ENCODE data around the gene DPYD.

The DPYD gene

DNA sequence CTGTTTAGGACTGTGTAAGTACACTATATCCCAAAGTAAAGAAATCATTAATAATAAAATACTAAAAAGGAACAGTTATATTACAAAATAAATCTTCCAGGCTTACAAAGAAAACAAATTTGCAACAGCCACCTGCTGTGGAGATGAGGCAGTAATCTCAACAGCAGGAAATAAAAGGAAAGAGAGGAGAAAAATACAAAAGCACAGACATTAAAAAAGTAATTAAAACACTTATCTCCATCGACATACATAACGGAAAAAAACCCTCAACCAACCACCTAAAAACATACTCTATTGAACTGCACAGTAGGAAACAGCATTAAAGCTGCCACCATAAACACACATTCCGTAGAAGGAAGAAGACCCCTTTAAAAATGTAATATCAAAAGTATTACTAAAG lies 317.6 kb downstream of the DPYD start:
- no peak for DNase-seq

DNA sequence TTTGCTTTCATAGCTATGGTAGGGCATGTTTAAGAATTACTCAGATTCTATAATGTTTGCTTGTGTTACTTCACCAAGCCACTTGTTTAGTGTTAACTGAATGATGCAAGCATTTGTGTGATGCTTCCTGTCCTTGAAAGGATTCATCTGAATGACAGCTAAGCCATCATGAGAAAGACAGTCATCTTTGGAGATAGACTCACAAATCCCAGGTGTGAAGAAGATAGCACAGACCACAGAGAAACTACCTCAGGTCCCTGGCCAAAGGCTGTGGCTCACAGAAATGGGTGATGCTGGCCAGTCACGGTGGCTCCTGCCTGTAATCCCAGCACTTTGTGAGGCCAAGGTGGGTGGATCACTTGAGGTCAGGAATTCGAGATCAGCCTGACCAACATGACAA lies 321.4 kb downstream of the DPYD start:
- no peak for DNase-seq

DNA sequence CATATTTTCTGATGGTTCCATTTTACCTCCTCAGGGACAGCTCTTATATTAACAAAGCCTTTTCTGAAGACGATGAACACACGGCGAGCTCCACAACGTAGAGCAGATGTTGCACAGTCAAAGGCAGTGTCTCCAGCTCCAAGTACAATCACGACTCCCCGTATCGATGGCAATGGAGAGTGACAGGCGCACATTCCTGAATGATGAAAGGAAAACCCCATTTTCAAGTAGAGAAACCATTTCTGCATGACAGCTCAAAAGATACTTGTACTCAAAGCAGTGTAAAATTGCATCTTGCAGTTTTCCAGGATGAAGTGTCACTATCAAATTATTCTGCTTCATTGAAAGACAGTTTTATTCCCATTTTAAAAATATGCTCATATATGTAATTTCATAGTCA lies 327.6 kb downstream of the DPYD start:
- DNase-seq, result no peak

DNA sequence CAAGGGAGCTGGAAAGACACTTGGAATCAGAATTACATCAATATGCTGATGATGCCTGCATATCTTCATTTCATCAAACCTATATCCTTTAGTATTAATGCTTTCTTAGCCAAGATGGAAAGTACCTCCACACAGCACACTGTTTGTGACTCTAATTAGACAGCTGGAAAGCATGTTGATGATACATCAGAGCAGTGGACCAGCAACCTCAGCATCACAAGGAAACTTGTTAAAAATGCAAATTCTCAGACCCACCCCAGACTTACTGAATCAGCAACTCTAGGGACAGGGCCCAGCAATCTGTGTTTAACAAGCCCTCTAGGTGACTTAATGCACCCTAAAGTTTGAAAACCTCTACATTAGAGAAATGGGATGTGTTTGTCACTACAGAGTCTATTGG lies 332.1 kb downstream of the DPYD start:
- no peak for DNase-seq

DNA sequence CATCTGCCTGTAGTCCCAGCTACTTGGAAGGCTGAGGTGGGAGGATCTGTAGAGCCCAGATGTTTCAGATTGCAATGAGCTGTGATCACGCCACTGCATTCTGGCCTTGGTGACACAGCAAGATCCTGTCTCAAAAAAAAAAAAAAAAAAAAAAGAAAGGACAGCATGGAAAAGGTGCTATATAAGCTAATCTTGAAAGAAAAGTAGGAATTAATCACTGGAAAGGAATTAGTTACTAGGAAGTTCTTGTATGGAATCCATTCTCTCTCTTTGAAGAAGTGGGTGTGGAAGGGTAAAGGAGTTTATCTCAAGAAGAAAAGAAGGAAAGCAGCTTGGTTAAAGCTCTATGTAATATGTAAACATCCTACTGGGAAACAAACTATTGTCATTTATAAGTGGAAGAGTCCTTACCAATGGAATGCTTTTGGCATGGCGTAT lies 339.2 kb downstream of the DPYD start:
- DNase-seq, result no peak

DNA sequence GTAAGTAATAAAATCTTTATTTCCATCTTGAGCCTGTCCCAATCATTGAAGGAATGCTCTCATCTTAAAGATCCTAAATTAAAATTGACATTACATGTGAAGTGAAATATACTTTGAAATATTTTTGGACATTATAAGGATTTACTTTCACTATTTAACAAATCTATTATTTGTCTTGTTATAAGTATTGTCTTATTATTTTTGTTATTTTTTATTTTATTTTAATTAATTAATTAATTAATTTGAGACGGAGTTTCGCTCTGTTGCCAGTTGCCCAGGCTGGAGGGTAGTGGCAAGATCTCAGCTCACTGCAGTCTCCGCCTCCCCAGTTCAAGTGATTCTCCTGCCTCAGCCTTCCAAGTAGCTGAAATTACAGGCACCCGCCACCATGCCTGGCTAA lies 343.2 kb downstream of the DPYD start:
- DNase-seq, result no peak

DNA sequence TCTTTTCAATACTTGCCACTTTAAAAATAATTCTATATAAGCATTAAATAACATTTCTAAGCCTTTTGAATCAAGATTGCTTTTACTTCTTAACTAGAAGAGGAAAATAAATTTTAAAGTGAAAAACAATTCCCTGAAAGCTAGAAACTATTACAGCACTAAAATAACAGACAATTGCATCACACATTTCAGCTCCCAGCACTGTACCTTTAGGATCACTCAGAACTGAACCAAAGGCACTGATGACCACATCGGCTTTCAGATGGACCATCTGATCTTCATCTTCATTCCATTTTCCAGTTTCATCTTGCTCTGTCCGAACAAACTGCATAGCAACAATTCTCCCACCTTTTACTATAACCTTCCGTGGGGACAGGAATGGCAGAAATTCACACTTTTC lies 347.3 kb downstream of the DPYD start:
- DNase-seq, result no peak

DNA sequence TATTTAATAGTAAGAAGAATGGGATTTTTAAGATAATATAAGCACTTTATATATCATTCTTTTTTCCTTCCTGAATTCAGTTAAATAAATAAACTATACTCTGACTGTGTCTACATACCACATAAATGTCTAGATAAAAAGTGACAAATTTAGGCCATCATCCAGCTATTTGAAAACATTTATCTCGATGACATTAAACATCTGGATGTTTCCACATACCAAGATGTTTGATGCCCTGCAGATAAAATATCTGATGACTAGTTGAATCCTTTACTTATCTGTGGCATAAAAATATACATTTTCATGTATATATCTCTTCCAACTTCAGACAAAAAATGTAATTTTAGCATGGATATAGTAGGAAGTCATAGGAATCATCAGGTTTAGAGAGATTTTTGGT lies 348.3 kb downstream of the DPYD start:
- DNase-seq, result no peak

DNA sequence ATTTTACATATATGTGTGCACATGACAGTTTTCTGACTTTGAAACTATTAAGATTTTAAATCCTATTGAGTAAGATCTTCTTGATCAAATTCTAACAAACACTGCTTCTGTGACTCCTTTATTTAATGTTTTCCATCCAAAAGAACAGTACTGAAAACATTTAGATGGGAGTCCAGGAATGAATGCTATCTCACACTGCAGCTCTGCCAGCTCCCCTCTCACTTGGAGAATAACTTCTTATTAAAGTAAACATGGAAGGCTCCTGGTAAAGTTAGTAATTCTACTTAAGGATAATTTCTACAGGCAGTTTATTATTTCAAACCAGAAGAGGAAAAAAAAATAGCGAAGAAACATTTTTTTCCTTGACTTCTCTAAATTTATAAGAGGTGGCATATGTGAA lies 349.1 kb downstream of the DPYD start:
- no peak for DNase-seq

DNA sequence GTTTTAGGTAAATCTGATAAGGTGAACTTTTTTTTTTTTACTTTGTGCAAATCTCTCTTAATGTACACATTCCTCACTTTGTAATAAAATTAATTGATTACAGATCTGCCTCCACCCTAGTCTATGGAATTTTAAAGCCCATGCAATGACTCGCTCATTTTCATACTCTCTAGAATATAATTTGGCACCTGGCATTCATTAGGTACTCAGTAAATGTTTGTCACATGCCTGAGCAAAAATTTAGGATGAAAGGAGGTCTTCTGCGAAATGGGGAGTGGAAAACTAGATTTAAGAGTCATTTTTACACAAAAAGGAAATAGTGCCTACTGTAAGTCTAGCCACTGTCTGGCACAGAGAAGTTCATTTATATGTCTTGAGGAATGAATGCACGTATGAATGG lies 350.1 kb downstream of the DPYD start:
- DNase-seq, result no peak

DNA sequence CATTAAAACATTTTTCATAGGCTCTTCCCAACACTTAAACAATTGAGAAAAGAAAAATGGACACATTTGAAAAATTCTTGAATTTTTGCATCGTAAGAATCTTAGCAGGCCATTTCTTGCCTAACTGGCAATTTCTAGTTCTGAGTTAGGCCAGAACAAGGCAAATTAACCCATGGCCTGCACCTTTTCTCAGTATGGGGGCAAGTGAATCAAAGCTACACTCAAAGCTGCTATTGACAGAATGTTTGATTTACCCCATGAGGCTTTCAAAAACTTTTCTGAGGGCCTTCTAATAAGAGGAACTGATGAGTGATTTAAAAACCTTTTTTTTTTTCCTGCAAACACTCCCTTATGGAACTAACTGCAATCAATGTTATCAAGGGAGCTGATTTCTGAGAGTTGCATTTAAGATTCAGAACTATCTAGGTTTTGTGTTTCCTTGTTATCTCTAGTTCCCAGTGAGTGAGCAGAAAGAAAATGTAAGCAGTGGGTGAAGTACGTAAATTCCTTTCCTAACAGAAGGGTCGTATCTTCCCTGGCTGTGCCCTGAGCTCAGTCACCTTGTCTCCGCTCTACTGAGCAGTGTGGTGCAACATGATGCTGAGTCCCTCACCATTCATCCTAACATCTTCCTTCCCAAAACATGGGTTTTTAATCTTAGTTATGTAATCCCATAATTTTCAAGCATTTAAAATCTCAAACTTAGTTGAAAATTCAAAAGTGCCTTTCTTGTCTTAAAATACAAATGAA lies 353.7 kb downstream of the DPYD start:
- DNase-seq, result no peak

DNA sequence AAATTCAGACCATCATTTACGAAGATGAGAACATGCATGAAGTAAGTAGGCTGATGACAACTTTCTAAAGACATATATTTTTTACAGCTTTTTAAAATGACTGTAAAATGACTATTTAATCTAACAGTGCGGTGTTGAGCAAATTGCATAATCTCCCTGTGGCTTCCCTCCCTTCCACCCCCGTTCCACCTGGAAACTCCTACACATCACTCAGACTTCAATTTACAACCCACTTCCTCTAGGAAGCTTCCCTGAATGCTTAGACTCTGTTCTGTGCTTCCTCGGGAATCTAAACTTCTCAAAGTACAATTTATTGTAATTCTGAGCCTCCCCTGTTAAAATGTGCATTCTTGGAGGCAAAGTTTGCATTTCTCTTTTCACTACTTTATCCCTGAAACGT lies 354.9 kb downstream of the DPYD start:
- no peak for DNase-seq

DNA sequence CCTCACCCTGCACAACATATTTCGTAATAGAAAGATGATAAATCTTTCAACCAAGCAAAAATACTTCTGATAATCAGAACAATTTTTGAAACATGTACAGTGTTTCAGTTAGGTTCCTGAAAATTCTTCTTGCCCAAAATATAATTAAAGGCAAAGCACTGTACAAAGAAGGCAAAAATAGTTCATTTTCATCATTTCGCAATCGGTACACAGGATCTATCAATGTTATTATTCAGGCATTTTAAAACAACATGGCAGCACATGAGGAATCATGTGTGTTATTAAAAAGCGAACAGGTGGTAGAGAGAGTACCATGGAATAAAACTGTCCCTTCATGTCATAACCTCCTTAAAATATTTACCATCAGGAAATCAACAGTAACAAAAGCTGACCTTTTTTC lies 356.9 kb downstream of the DPYD start:
- DNase-seq, result no peak

DNA sequence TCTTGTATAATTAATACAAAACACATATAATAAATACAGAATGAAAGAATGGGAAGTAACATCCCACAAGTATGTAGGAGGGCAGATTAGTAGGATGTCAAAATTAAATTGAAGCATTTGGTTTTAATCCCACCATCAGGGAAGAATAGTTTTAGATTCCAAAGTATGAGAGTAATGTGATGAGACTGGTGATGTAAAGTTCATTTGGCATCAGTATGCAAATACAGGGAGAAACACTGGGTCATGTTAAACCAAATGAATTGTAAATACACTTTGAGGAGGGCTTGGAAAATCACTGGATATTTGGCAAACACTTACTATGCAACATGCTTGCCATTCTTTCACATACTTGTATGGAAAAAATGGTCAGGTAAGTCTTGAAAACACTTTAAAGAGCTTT lies 358.8 kb downstream of the DPYD start:
- DNase-seq, result no peak

DNA sequence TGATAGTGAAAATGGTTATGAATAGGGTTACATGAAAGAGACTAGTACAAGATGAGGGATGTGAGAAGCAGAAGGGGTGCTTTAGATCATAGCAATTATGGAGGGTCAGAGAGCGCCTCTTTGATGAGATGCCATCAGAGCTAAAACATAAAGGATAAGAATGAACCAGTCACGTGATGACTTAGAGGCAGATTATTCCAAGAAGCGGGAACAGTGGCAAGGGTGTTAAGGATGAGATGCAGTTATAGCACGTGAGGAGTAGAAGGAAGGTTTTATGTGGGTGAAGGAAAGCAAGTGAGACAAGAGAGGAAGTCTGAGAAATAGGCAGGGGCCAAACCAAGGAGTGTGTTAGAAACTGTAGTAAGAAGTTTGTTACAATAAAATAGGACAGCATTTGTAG lies 360.1 kb downstream of the DPYD start:
- no peak for DNase-seq

DNA sequence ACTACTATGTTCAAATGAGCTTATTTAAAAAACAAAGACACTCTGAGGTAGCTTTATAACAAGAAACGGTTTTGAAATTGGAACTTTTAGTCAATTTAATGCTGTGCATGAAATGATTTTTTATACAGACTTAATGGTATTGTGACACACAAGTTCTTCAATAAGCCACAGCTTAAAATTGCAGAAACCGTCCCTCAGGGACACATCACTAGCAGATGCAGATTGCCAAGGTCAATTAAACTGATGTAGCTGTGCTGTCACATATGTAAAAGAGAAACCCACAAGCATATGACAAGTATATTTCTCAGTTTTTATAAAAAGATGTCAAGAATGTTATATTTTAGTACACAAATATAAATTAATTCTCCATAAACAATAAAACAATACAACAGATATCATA lies 366.9 kb downstream of the DPYD start:
- no peak for DNase-seq

DNA sequence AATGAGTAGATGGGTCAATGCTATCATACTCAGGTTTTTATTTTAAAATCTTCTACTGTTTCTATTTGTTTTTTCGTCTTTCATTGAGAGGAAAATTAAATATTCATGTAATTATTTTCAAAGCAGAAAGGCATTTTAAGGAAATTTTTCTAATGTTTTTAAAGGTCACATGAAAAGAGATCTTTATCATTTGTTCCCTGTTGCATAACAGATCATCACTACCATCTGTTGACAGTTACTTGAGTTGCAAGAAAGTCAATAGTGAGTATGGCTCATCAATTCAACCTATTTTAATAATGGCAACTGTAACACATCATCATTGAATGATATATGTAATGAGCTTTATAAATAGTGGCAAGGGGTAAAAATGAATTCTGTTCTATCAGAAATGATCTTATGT lies 369.7 kb downstream of the DPYD start:
- DNase-seq, result no peak

DNA sequence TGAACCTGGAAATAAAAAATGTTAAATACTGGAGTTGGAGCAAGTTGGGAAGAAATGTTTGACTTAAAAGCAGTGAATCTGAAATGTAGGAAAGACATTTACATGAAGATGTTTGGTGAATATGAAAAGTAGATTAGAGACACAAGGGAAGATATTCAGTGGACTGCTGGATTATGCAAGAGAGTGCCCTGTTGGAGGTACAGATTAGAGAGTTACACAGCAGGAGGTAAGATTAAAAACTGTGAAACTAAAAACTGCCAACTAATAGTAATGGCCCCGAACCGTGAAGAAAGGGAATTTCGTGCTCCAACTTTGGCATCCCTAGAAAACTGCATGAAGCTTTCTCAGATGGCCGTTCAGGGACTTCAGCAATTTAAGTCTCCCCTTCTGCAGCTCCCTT lies 375.4 kb downstream of the DPYD start:
- no peak for DNase-seq

DNA sequence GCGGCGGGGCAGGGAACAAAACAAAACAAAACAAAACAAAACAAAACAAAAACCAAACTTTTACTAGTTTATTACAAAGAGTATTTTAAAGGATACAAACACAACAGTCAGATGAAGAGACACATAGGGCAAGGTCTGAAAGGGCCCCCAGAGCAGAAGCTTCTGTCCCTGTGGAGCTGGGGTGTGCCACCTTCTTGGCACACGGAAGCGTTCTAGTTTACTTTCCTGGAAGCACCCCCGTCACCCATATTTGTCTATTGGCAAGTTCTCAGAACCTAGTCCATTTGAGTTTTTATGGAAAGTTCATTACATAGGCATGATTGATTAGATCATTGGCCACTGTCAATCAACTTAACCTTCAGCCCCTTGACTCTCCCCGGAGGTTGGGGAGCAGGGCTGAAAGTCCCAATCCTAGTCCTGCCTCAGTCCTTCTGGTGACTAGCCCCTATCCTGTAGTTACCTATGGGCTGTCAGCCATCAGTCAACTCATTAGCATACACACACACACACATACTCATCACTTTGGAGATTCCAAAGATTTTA lies 380.4 kb downstream of the DPYD start:
- DNase-seq, result no peak

DNA sequence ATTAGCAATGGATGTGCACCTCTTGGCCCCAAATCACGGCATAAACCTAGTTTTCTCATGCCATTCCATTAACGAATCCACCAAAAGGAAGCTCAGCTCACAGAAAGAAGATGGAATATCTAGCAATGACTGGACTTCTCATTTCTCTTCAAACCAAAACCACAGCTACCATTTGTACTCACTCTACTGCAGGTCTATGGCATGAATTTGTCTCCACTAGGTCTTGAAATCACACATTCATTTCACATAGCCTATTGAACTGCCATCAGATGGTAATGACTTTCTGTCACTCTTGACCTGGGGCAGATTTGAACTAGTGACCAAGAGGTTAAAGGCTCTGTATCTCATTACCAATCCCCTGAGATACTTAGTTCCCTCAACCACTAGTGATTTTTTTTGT lies 382.7 kb downstream of the DPYD start:
- no peak for DNase-seq

DNA sequence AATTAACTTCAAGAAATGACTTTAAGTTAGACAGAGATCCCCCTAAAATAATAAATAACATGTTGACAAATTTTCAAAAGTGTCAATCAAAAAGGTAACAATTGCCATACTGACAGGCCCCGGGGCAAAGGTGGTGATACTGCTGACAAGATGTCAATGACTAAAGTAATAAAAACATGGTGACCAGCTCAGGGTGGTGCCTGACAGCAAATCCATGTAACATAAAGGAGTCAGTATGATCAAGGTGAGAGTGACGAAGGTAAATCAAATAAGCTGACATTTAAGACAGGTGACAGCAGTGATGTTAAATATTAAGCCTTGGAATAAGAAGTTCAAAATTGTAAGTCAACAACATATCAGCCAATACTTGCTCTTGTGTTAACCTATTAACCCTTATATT lies 387.5 kb downstream of the DPYD start:
- DNase-seq, result no peak

DNA sequence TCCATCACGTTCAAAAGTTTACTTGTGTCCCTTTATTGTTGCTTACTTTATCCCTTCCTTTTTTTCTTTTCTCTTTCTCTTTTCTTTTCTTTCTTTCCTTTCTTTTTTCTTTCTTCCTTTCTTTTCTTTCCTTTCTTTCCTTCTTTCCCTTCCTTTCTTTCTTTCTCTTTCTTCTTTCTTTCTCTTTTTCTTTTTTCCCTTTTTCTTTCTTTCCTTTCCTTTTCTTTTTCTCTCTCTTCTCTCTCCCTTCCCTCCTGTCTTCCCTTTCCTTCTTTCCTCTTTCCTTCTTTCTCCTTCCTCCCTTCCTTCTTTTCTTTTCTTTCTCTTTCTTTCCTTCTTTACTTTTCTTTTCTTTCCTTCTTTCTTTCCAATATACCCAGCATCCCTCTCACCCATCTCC lies 391.2 kb downstream of the DPYD start:
- no peak for DNase-seq

DNA sequence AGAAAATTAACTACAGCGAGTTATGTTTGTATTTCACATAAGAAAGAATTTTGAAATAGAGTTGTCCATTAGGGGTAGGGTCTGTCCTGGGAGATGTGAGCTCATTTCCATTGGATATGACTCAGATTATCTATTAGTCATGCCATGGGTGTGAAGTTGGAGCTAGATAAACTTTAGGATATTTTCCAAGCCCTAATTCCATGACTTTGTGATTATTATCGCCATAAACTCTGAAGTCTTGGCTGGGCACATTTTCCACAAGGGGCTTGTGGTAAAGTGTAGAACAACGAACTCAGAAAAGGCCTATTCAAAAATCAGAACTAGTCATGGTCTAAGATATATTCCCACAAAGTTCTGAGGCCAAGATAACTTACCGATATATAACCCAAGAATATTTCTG lies 396.6 kb downstream of the DPYD start:
- no peak for DNase-seq

DNA sequence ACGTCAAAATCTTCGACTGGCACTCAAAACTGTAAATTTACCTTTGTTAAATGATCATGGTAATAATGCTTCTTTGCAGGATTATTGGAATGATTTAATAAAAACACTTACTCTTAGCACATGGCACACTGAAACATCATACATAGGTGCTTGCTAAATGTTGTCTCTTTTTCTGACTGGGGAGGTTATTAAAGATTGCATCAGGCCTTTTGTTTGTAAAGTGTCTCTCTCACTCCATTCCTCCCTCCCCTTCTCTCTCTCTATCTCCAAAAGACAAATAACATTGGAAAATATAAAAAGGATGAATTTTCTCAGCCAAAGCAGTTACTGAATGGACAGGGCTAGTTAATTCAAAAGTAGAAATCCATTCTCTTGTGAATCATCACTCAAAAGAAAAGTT lies 404.2 kb downstream of the DPYD start:
- no peak for DNase-seq

DNA sequence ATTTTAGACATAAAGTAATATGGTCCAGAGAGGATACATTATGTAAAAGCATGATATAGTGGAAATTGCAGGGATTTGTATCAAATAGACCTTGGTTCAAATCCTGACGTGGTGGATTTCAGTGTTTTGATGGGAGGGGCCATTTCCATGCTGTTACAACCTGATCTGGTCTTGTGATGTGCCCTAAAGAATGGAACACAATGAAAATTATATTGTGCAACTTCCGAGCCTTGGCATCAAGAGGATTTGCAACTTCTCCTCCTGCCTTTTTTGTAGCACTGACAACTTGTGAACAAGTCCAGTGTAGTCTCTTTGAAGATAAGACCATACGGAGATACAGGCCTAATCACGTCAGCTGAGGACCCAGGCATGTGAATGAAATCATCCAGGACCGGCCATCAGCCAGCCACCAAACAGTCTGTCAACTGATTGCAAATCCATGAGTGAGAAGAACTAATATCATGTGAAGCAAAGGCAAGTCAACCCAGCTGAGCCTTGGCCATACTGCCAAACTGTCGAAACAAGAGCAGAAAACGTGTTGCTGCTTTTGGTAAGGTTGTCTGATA lies 412.1 kb downstream of the DPYD start:
- no peak for DNase-seq

All from inflammatory macrophage treated with lipopolysaccharide for 4 hours (primary cell).